Gastrocnemius medialis (tissue), 4 donors: ENCODE measurements around the gene GJB6.

ENCODE experiments used
- CTCF ChIP-seq, 5 experiments: fragments of 450-650 bp in 3 of 5; fragments of 200-600 bp in 2 of 5; sonication (generic) in 2 of 5; IDR thresholded peaks in 4 of 5; conservative IDR thresholded peaks in 1 of 5; 1 replicate in 4 of 5; 2 replicates in 1 of 5; pipeline ENCODE4 v1.5.1; 2016 to 2019; ENCODE audit warnings: antibody characterized with exemption in 5 of 5, mild to moderate bottlenecking in 3 of 5, moderate library complexity in 3 of 5
- POLR2A ChIP-seq, 2 donors: fragments of 450-650 bp; IDR thresholded peaks; one replicate each; pipeline ENCODE4 v1.6.1; 2017; ENCODE audit warnings: antibody characterized with exemption in 2 of 2, mild to moderate bottlenecking in 2 of 2, moderate library complexity in 2 of 2

- TF ChIP-seq CTCF (IDR thresholded peaks at IDR 0.05 in 4 of 5, conservative IDR thresholded peaks at IDR 0.05 in 1 of 5) (no peak), POLR2A (IDR thresholded peaks at IDR 0.05) (no peak)
Observed at GRCh38 chr13:20191311-20192157, 40.6 kb downstream of the GJB6 start.
